Ovary (tissue), 9 donors: ENCODE measurements around the gene TRMT112. TPM values are rescaled to one million over a fixed set of nuclear protein-coding genes. Genes with fewer than 3 reads are reported as not detected.
"Not testable (repeated sequence)": the region's sequence is repeated elsewhere in the genome, so short reads cannot be mapped to it uniquely, and the experiment has no call there.

Source experiments
- DNase-seq, 5 donors: peaks; one replicate each; pipeline ENCODE4 v3.0.0-alpha.2; 2019 to 2020
- H3K27ac ChIP-seq, 2 donors: fragments of 200-600 bp; one replicate each; pipeline versions ENCODE4 v1.5.1 to v1.8.0; 2019 to 2022
- H3K27me3 ChIP-seq: fragments of 200-600 bp; one replicate; pipeline ENCODE4 v1.8.0; 2022
- H3K36me3 ChIP-seq: fragments of 200-600 bp; sonication (generic); one replicate; pipeline ENCODE4 v1.5.1; 2019
- H3K4me1 ChIP-seq: one replicate; pipeline ENCODE4 v1.8.1; 2013; ENCODE audit warnings: mild to moderate bottlenecking, moderate library complexity; ENCODE audit not compliant: insufficient read depth
- H3K4me3 ChIP-seq: fragments of 200-600 bp; sonication (generic); one replicate; pipeline ENCODE4 v1.5.1; 2017
- H3K9me3 ChIP-seq, 2 donors: fragments of 200-600 bp in 1 of 2; sonication (generic) in 1 of 2; one replicate each; pipeline versions ENCODE4 v1.5.1 to v1.8.1; 2013 to 2019; ENCODE audit warnings: mild to moderate bottlenecking in 1 of 2, moderate library complexity in 1 of 2
- EP300 ChIP-seq: sonication (generic); formaldehyde crosslinking; IDR thresholded peaks from one replicate; pipeline ENCODE4 v1.6.1; 2017; ENCODE audit warnings: antibody characterized with exemption
- POLR2A ChIP-seq: fragments of 450-650 bp; IDR thresholded peaks from one replicate; pipeline ENCODE4 v1.6.1; 2017; ENCODE audit warnings: antibody characterized with exemption, mild to moderate bottlenecking, moderate library complexity
- WGBS, 3 donors: extraction: QIAGEN DNeasy Blood & Tissue Kit in 1 of 3; methylation state at CpG; one replicate each; pipeline versions ENCODE4 v1.1.5 to v1.1.7; 2013 to 2017; 5-methylcytosine and 5-hydroxymethylcytosine counted together
- intact Hi-C, 4 donors: fragments of 100-400 bp; cut with DNase I; formaldehyde crosslinking; loops; one replicate each; pipeline versions ENCODE4 v1.11.0 to v1.15.1; 2022 to 2023
- polyA plus RNA-seq, 2 donors: library from polyadenylated mRNA; stranded (reverse); fragments of 200-250 nt in 1 of 2; fragments of 350-450 nt in 1 of 2; fragmentation: Illumina TruSeq in 1 of 2; extraction: RNeasy Lipid Tissue Mini Kit (QIAGEN cat#74804) in 1 of 2; gene quantifications; one replicate each; pipeline ENCODE4 v1.2.3, GENCODE V29; 2013 to 2014
- total RNA-seq, 7 donors: library from RNA; depleted of rRNA in 2 of 7; stranded (reverse); fragments of >200 nt in 2 of 7; fragmentation: NEBNext Ultra II Directional in 3 of 7; extraction: Animal tissue kit (Norgen Biotek cat#: 25700) in 3 of 7; gene quantifications; one replicate each; pipeline versions ENCODE4 v1.1.0 to v1.2.4, GENCODE V29; 2016 to 2023
- TF ChIP-seq, protein P1 (sequence below), 3 donors: fragments of 450-650 bp in 2 of 3; fragments of 200-600 bp in 1 of 3; IDR thresholded peaks; one replicate each; pipeline versions ENCODE4 v1.5.1 to v1.8.0; 2016 to 2022; ENCODE audit warnings: antibody characterized with exemption in 3 of 3, mild to moderate bottlenecking in 1 of 3
- donor health status: DM: no; HTN: no; CAD: no; lungs with moderate emphysema.
- donor health status: DM: no; HTN: no; CAD: no.
- donor health status: Bipolar disorder and iron deficiency.
- donor health status: DM: yes; HTN: yes; CAD: no.
- donor health status: DM: no; HTN: no; CAD: no.
- donor health status: DM: yes; HTN: yes; CAD: no.

Gene TRMT112
- total and polyA plus RNA-seq, 9 donors: 207 to 432 (median 275) TPM

DNA sequence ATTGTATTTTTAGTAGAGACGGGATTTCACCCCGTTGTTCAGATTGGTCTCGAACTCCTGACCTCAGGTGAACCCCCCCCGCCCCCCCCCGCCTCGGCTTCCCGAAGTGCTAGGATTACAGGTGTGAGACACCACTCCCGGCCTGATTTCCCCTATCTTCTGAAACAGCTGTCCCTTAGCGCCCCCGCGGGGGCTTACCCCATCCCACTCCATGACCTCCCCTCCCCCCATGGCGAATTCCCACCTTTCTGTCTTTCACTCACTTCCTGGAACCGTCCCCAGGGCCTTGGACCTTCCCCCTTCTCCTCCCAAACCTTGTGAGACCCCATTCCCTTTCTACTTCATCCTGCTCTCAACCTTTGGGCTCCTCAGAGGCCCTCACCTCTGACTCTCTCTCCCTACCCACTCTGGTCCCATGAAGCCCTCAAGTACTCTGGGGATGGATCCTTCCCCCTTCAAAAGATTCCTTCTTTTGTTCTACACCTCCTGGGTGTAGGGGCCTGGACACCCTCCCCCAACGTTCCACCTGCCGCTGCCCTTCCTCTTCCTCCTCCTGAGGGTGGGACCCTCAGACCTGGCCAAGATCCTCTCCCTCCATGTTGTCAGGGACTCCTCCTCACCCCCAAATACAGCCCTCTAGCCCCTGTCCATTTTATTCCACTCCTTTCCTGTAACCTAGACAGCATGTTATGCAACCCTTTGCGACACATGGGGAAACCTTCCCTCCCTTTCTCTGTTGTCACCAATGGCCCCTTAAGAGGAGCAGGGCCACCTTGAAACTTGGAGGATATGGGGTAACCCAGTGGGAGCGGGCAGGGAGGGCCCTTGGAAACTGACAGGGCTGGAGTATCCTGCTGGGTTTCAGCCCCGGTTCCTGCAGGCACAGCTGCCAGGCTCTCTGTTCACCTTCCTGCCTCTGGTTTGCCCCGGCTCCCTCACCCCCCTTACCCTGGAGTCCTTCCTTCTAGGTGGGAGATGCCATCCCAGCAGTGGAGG, 1.7 kb upstream of the TRMT112 start:
- intact Hi-C loops: loop anchor here in 1 of 4 donors (5.0 kb wide), 1 partner anchor 38 kb away; the partner anchor contains the start of gene RPS6KA4
- Histone ChIP-seq H3K4me1 (peaks cover 9% of the 10 kb centered on the region), H3K36me3 (no peaks in the 10 kb centered on the region), H3K9me3 (no peaks in the 10 kb centered on the region), H3K4me3 (peak overlapping the region; percentile 65), H3K27ac (peak overlapping the region; percentile 58 to 99), H3K27me3 (no peaks in the 10 kb centered on the region)
- 24 to 30% (median 24%) methylated on average over 15 to 19 of the region's 19 CpGs for WGBS, 3 donors
- DNase-seq: peak in 4 of 5 donors; percentile 54 to 66 (median 64)
- TF ChIP-seq POLR2A: no peak
- TF ChIP-seq, protein P1, sequence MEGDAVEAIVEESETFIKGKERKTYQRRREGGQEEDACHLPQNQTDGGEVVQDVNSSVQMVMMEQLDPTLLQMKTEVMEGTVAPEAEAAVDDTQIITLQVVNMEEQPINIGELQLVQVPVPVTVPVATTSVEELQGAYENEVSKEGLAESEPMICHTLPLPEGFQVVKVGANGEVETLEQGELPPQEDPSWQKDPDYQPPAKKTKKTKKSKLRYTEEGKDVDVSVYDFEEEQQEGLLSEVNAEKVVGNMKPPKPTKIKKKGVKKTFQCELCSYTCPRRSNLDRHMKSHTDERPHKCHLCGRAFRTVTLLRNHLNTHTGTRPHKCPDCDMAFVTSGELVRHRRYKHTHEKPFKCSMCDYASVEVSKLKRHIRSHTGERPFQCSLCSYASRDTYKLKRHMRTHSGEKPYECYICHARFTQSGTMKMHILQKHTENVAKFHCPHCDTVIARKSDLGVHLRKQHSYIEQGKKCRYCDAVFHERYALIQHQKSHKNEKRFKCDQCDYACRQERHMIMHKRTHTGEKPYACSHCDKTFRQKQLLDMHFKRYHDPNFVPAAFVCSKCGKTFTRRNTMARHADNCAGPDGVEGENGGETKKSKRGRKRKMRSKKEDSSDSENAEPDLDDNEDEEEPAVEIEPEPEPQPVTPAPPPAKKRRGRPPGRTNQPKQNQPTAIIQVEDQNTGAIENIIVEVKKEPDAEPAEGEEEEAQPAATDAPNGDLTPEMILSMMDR (IDR thresholded peaks at IDR 0.05): no peak
- no peak for TF ChIP-seq EP300

DNA sequence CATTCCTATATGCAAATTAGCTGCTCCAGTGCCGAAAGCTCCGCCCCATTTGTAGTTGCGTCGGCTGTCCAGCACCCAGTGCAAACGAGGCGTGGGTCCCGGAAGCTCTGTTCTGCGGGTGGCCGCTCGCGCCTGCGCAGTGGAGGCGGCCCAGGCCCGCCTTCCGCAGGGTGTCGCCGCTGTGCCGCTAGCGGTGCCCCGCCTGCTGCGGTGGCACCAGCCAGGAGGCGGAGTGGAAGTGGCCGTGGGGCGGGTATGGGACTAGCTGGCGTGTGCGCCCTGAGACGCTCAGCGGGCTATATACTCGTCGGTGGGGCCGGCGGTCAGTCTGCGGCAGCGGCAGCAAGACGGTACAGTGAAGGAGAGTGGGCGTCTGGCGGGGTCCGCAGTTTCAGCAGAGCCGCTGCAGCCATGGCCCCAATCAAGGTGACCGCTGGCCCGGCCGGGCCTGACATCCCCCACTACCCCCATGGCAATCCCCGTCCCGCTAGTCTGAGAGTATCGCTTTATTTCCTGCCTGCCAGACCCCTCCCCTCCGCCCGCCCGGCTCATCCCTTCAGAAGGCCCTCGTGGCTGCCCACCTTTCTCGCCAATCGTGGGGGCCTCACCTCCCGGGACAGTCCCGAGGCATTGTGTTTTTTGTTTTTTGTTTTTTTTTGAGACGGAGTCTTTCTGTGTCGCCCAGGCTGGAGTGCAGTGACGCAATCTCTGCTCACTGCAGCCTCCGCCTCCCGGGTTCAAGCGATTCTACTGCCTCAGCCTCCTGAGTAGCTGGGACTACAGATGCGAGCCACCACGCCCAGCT, 804 bp upstream of the TRMT112 start, which contains the start of gene PRDX5:
Gene PRDX5 (plus strand): TSS at position 161 of the 805 bp plus-strand sequence. CDS start 95 bp downstream, at position 256.
- H3K27ac ChIP-seq: peak within 1 kb of the TSS; percentile 81 to 99
- intact Hi-C loops: loop anchor here in 1 of 4 donors (5.0 kb wide), 1 partner anchor 39 kb away; the partner anchor contains the start of gene RPS6KA4
- no peaks in the 10 kb centered on the region for H3K9me3 ChIP-seq
- peaks cover 9% of the 10 kb centered on the region for H3K4me1 ChIP-seq
- H3K36me3 ChIP-seq: no peaks in the 10 kb centered on the region
- TF ChIP-seq POLR2A: peak; percentile 93
- TF ChIP-seq EP300: no peak
- TF ChIP-seq, protein P1 (IDR thresholded peaks at IDR 0.05): peak; percentile 11 to 72 (median 65)
- 0% methylated on average over 57 to 61 of the region's 61 CpGs for WGBS, 3 donors
- H3K27me3 ChIP-seq: no peaks in the 10 kb centered on the region
- DNase-seq: peak; percentile 94 to 96 (median 95)
- peak within 1 kb of the TSS; percentile 65 for H3K4me3 ChIP-seq

DNA sequence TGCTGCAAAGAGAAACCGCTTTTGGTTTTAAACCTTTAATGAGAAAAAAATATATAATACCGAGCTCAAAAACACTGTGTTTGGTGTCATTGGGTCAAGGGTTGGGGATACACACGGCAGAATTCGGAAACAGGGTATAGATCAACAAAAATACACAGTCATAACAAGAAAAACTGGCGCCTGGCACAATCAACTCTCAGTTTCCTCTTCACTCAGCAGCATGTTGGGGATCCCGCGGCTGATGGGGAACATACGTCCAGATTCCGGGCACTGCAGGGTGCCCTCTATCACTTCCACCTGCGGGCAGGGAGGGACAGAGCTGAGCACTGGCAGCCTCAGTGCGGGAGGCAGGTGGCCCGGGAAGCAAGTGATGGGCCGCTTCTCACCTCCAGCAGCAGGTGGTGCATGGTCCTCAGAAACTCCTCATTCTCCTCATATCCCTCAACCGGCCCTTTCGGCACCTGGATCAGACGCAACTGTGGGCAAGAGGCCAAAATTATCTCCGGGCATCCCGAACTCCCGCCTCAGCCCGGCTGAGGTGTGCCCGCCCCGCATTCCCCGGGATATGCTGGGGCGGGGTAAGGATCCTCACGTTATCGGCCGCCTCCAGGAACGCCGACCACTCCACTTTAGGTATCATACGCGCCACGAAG, 561 bp downstream of the TRMT112 start:
- WGBS, 3 donors: 4 to 6% (median 5%) methylated on average over 32 of the region's 32 CpGs
- Histone ChIP-seq H3K4me3 (peak overlapping the region; percentile 65), H3K27ac (peak overlapping the region; percentile 81 to 99), H3K4me1 (peaks cover 9% of the 10 kb centered on the region), H3K27me3 (no peaks in the 10 kb centered on the region), H3K36me3 (no peaks in the 10 kb centered on the region), H3K9me3 (no peaks in the 10 kb centered on the region)
- DNase-seq: peak in 2 of 5 donors; percentile 61 to 70
- intact Hi-C loops: loop anchor here in 1 of 4 donors (5.0 kb wide), 1 partner anchor 41 kb away; the partner anchor contains the start of gene RPS6KA4
- TF ChIP-seq, protein P1 (IDR thresholded peaks at IDR 0.05): no peak
- TF ChIP-seq EP300: no peak
- no peak for TF ChIP-seq POLR2A

DNA sequence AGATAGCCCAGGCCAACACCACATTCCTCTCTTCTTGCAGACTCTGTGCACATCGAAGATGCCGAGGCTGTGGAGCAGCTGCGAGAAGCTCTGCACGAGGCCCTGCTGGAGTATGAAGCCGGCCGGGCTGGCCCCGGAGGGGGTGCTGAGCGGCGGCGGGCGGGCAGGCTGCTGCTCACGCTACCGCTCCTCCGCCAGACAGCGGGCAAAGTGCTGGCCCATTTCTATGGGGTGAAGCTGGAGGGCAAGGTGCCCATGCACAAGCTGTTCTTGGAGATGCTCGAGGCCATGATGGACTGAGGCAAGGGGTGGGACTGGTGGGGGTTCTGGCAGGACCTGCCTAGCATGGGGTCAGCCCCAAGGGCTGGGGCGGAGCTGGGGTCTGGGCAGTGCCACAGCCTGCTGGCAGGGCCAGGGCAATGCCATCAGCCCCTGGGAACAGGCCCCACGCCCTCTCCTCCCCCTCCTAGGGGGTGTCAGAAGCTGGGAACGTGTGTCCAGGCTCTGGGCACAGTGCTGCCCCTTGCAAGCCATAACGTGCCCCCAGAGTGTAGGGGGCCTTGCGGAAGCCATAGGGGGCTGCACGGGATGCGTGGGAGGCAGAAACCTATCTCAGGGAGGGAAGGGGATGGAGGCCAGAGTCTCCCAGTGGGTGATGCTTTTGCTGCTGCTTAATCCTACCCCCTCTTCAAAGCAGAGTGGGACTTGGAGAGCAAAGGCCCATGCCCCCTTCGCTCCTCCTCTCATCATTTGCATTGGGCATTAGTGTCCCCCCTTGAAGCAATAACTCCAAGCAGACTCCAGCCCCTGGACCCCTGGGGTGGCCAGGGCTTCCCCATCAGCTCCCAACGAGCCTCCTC, 1.5 kb downstream of the TRMT112 start:
- not testable (repeated sequence) for H3K36me3 ChIP-seq, H3K27ac ChIP-seq, H3K4me3 ChIP-seq, H3K4me1 ChIP-seq, H3K9me3 ChIP-seq, H3K27me3 ChIP-seq
- intact Hi-C loops: loop anchor here in 1 of 4 donors (5.0 kb wide), 1 partner anchor 41 kb away; the partner anchor contains the start of gene RPS6KA4
- WGBS, 3 donors: 61 to 71% (median 64%) methylated on average over 24 to 25 of the region's 25 CpGs
- peak in 2 of 5 donors; percentile 42 to 44 for DNase-seq
